OCI-LY7 (cell line): ENCODE measurements around the gene CNTN1.

Experiments used
- CTCF ChIP-seq: fragments of 200-600 bp; sonication (generic); conservative IDR thresholded peaks from 2 replicates; pipeline ENCODE4 v1.5.1; 2014; ENCODE audit warnings: mild to moderate bottlenecking, antibody characterized with exemption, low read length, moderate library complexity, mixed read lengths
- EZH2phosphoT487 ChIP-seq: fragments of 200-600 bp; sonication (generic); IDR thresholded peaks from 2 replicates; pipeline ENCODE4 v1.6.1; 2018; ENCODE audit warnings: low read depth, borderline replicate concordance, mild to moderate bottlenecking, mixed run types, antibody characterized with exemption, low read length, moderate library complexity, mixed read lengths

- TF ChIP-seq CTCF (no peak), EZH2phosphoT487 (no peak)
Measured at GRCh38 chr12:40647651-40648050, 44.6 kb upstream of the CNTN1 start.
